Activated naive CD4-positive, alpha-beta T cell treated with anti-CD3 and anti-CD28 coated beads for 36 hours (primary cell): Measurements from ENCODE around the gene MAB21L3. TPM values are rescaled to one million over a fixed set of nuclear protein-coding genes. Genes with fewer than 3 reads are reported as not detected.

Experiments used
- CTCF ChIA-PET: fragments of 350-600 bp; sonication (Branson Sonifier 250); formaldehyde crosslinking; loops from one replicate; lab custom pipeline; 2021; ENCODE audit warnings: antibody characterized with exemption; lab: Charles Lee
- DNase-seq: peaks from one replicate; pipeline ENCODE4 v3.0.0-alpha.2; 2020
- H3K27ac Mint-ChIP-seq: one replicate; pipeline ENCODE4 v1.8.0; 2021; ENCODE audit warnings: mild to moderate bottlenecking, mixed read lengths
- H3K27me3 Mint-ChIP-seq: one replicate; pipeline ENCODE4 v1.8.0; 2021; ENCODE audit warnings: low read depth, mixed read lengths
- H3K36me3 Mint-ChIP-seq: one replicate; pipeline ENCODE4 v1.8.0; 2021; ENCODE audit warnings: low read depth, mixed read lengths
- H3K4me1 Mint-ChIP-seq: one replicate; pipeline ENCODE4 v1.8.0; 2021; ENCODE audit warnings: low read depth, mixed read lengths
- H3K4me3 Mint-ChIP-seq: one replicate; pipeline ENCODE4 v1.8.0; 2021; ENCODE audit warnings: mild to moderate bottlenecking, moderate library complexity, mixed read lengths
- H3K9me3 Mint-ChIP-seq: one replicate; pipeline ENCODE4 v1.8.0; 2021; ENCODE audit warnings: mixed read lengths
- intact Hi-C: fragments of 100-400 bp; cut with micrococcal nuclease; formaldehyde crosslinking; loops from one replicate; pipeline ENCODE4 v1.15.1; 2023
- total RNA-seq, 2 experiments: library from RNA; stranded (reverse); gene quantifications; one replicate each; pipeline ENCODE4 v1.2.3, GENCODE V29; 2021

The MAB21L3 gene
- not detected for total RNA-seq

- H3K9me3 Mint-ChIP-seq = no peaks in the 10 kb centered on the region
- intact Hi-C loops = no loop called here
- CTCF ChIA-PET = interaction anchor here (1.5 kb wide), 1 partner anchor 28 kb away, joined by 5 read pairs; no protein-coding TSS in a partner anchor
- H3K27ac Mint-ChIP-seq = no peak within 1 kb of the TSS
- no peaks in the 10 kb centered on the region for H3K4me1 Mint-ChIP-seq
- DNase-seq = no peak
- peaks cover 3% of the 10 kb centered on the region for H3K27me3 Mint-ChIP-seq
- H3K4me3 Mint-ChIP-seq = no peak within 1 kb of the TSS
- no peaks in the 10 kb centered on the region for H3K36me3 Mint-ChIP-seq
These were observed at the start of gene MAB21L3 for GRCh38 chr1:116110567-116111523. Gene MAB21L3 (plus strand): TSS chr1:116111399. CDS start chr1:116112616, 1,217 bp downstream.

GRCh38 chr1:116062201-116062600, 49.0 kb upstream of the MAB21L3 start:
- Mint-ChIP-seq H3K27me3 (peaks cover 8% of the 10 kb centered on the region), H3K4me3 (no peak overlapping the region), H3K9me3 (peaks cover 6% of the 10 kb centered on the region), H3K27ac (no peak overlapping the region), H3K36me3 (no peaks in the 10 kb centered on the region), H3K4me1 (no peaks in the 10 kb centered on the region)
- no peak for DNase-seq
- CTCF ChIA-PET = no interaction called here
- intact Hi-C loops = no loop called here

- Mint-ChIP-seq H3K9me3 (no peaks in the 10 kb centered on the region), H3K4me3 (no peak overlapping the region), H3K36me3 (no peaks in the 10 kb centered on the region), H3K27me3 (peaks cover 12% of the 10 kb centered on the region), H3K27ac (no peak overlapping the region), H3K4me1 (no peaks in the 10 kb centered on the region)
- intact Hi-C loops = no loop called here
- CTCF ChIA-PET = no interaction called here
- no peak for DNase-seq
These were observed 46.6 kb upstream of the MAB21L3 start for GRCh38 chr1:116064616-116065015.

DNA sequence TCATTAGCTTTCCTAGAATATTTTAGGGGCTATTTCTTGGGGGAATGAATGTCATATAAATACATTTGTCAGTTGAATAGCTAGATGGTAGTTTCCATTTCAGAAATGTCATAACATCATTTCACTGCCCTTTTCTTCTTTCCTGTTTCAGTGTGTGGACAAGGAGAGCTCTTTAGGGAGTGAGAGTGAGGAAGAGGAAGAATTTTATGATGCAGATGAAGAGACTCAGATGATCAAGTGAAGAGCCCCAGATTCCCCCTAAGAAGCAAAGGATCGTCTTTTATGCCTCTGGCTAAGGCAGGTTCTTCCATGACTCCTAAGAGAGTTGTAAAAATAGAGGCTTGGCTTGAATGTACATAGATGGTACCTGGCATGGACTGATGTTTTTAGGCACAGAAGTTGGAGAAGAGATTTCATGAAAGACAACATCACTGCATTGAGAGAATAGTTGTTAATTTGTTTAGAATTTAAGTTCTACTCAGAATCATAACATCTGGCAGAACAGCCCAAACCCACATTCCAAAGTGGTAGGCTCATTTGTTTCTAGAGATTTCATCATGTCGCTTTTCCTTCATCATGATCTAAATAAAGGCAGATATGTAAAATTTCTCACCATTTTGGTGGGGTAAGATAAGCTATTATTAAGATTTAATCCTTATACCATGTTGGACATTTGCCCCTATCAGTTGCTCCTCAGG, 44.2 kb upstream of the MAB21L3 start:
- CTCF ChIA-PET = interaction anchor here (1.2 kb wide), 1 partner anchor 72 kb away, joined by 4 read pairs; no protein-coding TSS in a partner anchor
- H3K36me3 Mint-ChIP-seq = no peaks in the 10 kb centered on the region
- no peaks in the 10 kb centered on the region for H3K4me1 Mint-ChIP-seq
- no peaks in the 10 kb centered on the region for H3K9me3 Mint-ChIP-seq
- DNase-seq = no peak
- H3K4me3 Mint-ChIP-seq = no peak overlapping the region
- intact Hi-C loops = no loop called here
- peaks cover 10% of the 10 kb centered on the region for H3K27me3 Mint-ChIP-seq
- no peak overlapping the region for H3K27ac Mint-ChIP-seq

GRCh38 chr1:116067566-116067890, 43.7 kb upstream of the MAB21L3 start:
- Mint-ChIP-seq H3K27me3 (peaks cover 10% of the 10 kb centered on the region), H3K4me1 (no peaks in the 10 kb centered on the region), H3K36me3 (no peaks in the 10 kb centered on the region), H3K9me3 (no peaks in the 10 kb centered on the region), H3K27ac (no peak overlapping the region), H3K4me3 (no peak overlapping the region)
- intact Hi-C loops = no loop called here
- CTCF ChIA-PET = interaction anchor here (1.2 kb wide), 1 partner anchor 72 kb away, joined by 4 read pairs; no protein-coding TSS in a partner anchor
- no peak for DNase-seq

- Mint-ChIP-seq H3K27ac (no peak overlapping the region), H3K4me1 (no peaks in the 10 kb centered on the region), H3K9me3 (no peaks in the 10 kb centered on the region), H3K27me3 (peaks cover 4% of the 10 kb centered on the region), H3K4me3 (no peak overlapping the region), H3K36me3 (no peaks in the 10 kb centered on the region)
- CTCF ChIA-PET = no interaction called here
- intact Hi-C loops = no loop called here
- no peak for DNase-seq
These were observed 35.6 kb upstream of the MAB21L3 start for GRCh38 chr1:116075575-116075974.

DNA sequence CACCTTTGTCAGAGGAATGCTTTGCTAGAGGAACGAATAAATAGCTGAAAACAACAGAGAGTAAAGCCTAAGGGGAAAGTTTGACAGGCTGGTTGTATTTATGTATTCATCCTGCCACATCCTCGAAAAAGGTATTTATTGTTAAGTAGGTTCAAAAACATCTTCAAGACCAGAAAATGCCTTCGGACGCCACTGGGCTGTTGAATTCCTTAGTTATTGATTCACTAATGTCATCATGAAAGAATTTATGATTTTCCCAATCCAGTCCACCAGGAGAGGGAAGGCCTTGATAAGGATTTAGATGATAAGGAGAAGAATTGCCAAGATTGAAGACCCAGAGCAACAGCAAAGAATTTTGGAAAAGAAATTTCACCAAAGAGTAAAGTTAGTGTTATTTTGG, 35.2 kb upstream of the MAB21L3 start:
- Mint-ChIP-seq H3K4me3 (no peak overlapping the region), H3K27me3 (peaks cover 4% of the 10 kb centered on the region), H3K27ac (no peak overlapping the region), H3K36me3 (no peaks in the 10 kb centered on the region), H3K4me1 (no peaks in the 10 kb centered on the region), H3K9me3 (no peaks in the 10 kb centered on the region)
- no peak for DNase-seq
- intact Hi-C loops = no loop called here
- CTCF ChIA-PET = no interaction called here

DNA sequence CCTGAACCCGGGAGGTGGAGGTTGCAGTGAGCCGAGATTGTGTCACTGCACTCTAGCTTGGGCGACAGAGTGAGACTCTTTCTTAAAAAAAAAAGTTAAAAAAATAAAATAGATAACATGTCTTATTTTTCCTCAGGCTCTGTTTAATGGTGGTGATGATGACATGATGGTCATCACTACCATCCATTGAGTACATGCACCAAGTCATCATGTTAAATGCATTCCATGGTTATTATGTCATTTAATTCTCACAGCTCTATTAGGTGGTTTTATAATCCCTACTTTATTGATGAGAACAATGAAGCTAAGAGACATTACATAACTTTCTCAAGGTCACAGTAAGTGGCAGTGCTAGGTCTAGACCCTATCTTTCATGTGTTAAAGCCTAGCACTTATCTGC, 34.4 kb upstream of the MAB21L3 start:
- intact Hi-C loops = no loop called here
- no peak overlapping the region for H3K4me3 Mint-ChIP-seq
- H3K27me3 Mint-ChIP-seq = peaks cover 4% of the 10 kb centered on the region
- H3K4me1 Mint-ChIP-seq = no peaks in the 10 kb centered on the region
- CTCF ChIA-PET = no interaction called here
- H3K36me3 Mint-ChIP-seq = no peaks in the 10 kb centered on the region
- no peaks in the 10 kb centered on the region for H3K9me3 Mint-ChIP-seq
- DNase-seq = no peak
- H3K27ac Mint-ChIP-seq = no peak overlapping the region

- no peak for DNase-seq
- Mint-ChIP-seq H3K36me3 (no peaks in the 10 kb centered on the region), H3K9me3 (no peaks in the 10 kb centered on the region), H3K4me1 (no peaks in the 10 kb centered on the region), H3K27ac (no peak overlapping the region), H3K4me3 (no peak overlapping the region), H3K27me3 (peaks cover 4% of the 10 kb centered on the region)
- CTCF ChIA-PET = no interaction called here
- intact Hi-C loops = no loop called here
These were observed 32.4 kb upstream of the MAB21L3 start for GRCh38 chr1:116078699-116079223.

DNA sequence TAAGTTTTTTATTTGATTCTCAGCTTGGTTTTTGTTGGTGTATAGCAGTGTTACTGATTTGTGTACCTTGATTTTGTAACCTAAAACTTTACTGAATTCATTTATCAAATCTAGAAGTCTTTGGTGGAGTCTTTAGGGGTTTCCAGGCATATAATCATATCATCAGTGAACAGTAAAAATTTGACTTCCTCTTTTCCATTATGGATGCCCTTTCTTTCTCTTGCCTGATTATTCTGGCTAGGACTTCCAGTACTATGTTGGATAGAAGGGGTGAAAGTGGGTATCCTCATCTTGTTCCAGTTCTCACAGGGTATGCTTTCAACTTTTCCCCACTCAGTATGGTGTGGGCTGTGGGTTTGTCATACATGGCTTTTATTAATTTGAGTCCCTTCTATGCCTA, 23.6 kb upstream of the MAB21L3 start:
- DNase-seq = no peak
- H3K27me3 Mint-ChIP-seq = peaks cover 17% of the 10 kb centered on the region
- intact Hi-C loops = no loop called here
- no peaks in the 10 kb centered on the region for H3K4me1 Mint-ChIP-seq
- H3K27ac Mint-ChIP-seq = no peak overlapping the region
- H3K9me3 Mint-ChIP-seq = peaks cover 21% of the 10 kb centered on the region
- peaks cover 4% of the 10 kb centered on the region for H3K36me3 Mint-ChIP-seq
- CTCF ChIA-PET = interaction anchor here (0.7 kb wide), 1 partner anchor 68 kb away, joined by 3 read pairs; no protein-coding TSS in a partner anchor
- H3K4me3 Mint-ChIP-seq = no peak overlapping the region

DNA sequence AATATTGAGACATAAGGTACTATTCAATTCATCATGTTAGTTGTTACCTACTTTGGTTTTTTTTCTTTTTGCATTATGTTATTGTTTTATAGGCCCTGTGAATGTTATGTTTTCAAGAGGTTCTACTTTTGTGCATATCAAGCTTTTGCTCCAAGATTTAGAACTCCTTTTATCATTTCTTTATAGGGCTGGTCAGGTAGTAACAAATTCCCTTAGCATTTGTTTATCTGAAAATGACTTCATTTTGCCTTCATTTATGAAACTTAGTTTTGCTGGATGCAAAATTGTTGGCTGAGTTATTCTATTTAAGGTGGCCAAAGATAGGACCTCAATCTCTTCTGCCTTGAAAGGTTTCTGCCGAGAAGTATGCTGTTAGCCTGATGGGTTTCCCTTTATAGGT, 21.3 kb upstream of the MAB21L3 start:
- peaks cover 21% of the 10 kb centered on the region for H3K9me3 Mint-ChIP-seq
- peaks cover 27% of the 10 kb centered on the region for H3K27me3 Mint-ChIP-seq
- H3K4me3 Mint-ChIP-seq = no peak overlapping the region

DNA sequence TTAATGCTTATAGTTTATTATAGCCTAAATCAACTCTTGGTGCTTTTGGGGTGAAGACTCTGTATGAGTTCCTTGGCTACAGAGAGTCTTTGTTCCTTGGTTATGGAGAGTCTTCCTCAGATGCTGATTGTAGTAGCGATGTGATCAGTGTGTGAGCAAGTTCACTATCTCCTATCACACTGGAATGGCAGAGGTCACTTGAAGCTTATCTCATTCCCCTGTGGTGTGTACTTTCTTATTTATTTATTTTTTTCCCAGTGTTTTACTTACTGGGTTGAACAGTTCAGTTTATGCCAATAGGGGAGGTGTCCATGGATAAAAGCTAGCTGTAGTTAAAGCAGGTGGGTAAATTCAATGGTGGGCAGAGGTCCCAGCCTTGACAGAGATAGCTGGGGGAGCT, 20.1 kb upstream of the MAB21L3 start:
- no peak for DNase-seq
- CTCF ChIA-PET = interaction anchor here (0.7 kb wide), 1 partner anchor 358 kb away, joined by 3 read pairs; no protein-coding TSS in a partner anchor
- Mint-ChIP-seq H3K27me3 (peaks cover 26% of the 10 kb centered on the region), H3K27ac (no peak overlapping the region), H3K4me1 (no peaks in the 10 kb centered on the region), H3K36me3 (peaks cover 4% of the 10 kb centered on the region), H3K4me3 (no peak overlapping the region), H3K9me3 (peaks cover 22% of the 10 kb centered on the region)
- intact Hi-C loops = no loop called here

More for the DNA sequence above, 21.3 kb upstream of the MAB21L3 start:
- peaks cover 4% of the 10 kb centered on the region for H3K36me3 Mint-ChIP-seq
- intact Hi-C loops = no loop called here
- no peaks in the 10 kb centered on the region for H3K4me1 Mint-ChIP-seq
- H3K27ac Mint-ChIP-seq = no peak overlapping the region
- no peak for DNase-seq
- CTCF ChIA-PET = no interaction called here
